IMR-90 (cell line): ENCODE results near the gene KLHL2. TPM values are rescaled to one million over a fixed set of nuclear protein-coding genes. Genes with fewer than 3 reads are reported as not detected.

Source experiments
- ATAC-seq: fragments of 200-7000 bp; cut with Tn5 transposase; 2 replicates; pipeline ENCODE4 v1.9.1; 2020; ENCODE audit warnings: low read depth, mild to moderate bottlenecking, moderate library complexity
- BruUV-seq: library from RNA; stranded (reverse); fragments of 400-500 nt; replicated peaks from 2 replicates; lab custom pipeline; 2021; lab: Mats Ljungman, UMichigan
- CTCF ChIA-PET: fragments of 300-600 bp; formaldehyde crosslinking; extraction: SDS; loops from one replicate; lab custom pipeline; 2021; ENCODE audit warnings: antibody characterized with exemption; lab: Yijun Ruan, JAX
- POLR2A ChIA-PET: fragments of 300-600 bp; sonication (Branson Sonifier 250); formaldehyde crosslinking; loops from one replicate; lab custom pipeline; 2022; ENCODE audit warnings: antibody characterized with exemption; ENCODE audit not compliant: unreplicated experiment; lab: Charles Lee
- DNase-seq: peaks from one replicate; pipeline ENCODE4 v3.0.0; 2013
- H2AFZ ChIP-seq: replicated peaks from 2 replicates; pipeline ENCODE3; 2013; ENCODE audit warnings: low read length, mild to moderate bottlenecking; ENCODE audit not compliant: poor library complexity
- H2AK5ac ChIP-seq: 2 replicates; pipeline ENCODE4 v1.6.1; 2013; ENCODE audit warnings: low read depth, low read length, inconsistent platforms
- H2AK9ac ChIP-seq: replicated peaks from 2 replicates; pipeline ENCODE3; 2013; ENCODE audit warnings: mild to moderate bottlenecking, low read depth, low read length, moderate library complexity; ENCODE audit not compliant: poor library complexity
- H2BK120ac ChIP-seq: 2 replicates; pipeline ENCODE4 v1.6.1; 2013; ENCODE audit warnings: low read depth, low read length, inconsistent platforms
- H2BK15ac ChIP-seq: 3 replicates; pipeline ENCODE4 v1.6.1; 2013; ENCODE audit warnings: low read depth, low read length, inconsistent platforms
- H2BK20ac ChIP-seq: 2 replicates; pipeline ENCODE4 v1.6.1; 2013; ENCODE audit warnings: low read depth, mild to moderate bottlenecking, inconsistent platforms, low read length, moderate library complexity
- H2BK5ac ChIP-seq: 2 replicates; pipeline ENCODE4 v1.6.1; 2013; ENCODE audit warnings: mild to moderate bottlenecking, low read depth, low read length, inconsistent platforms; ENCODE audit not compliant: poor library complexity, severe bottlenecking
- H3K14ac ChIP-seq: replicated peaks from 2 replicates; pipeline ENCODE4 v1.6.1; 2013; ENCODE audit warnings: low read depth, low read length, inconsistent platforms
- H3K18ac ChIP-seq: 2 replicates; pipeline ENCODE4 v1.6.1; 2013; ENCODE audit warnings: low read depth, low read length, control low read depth
- H3K23ac ChIP-seq: 2 replicates; pipeline ENCODE4 v1.6.1; 2013; ENCODE audit warnings: low read depth, low read length, inconsistent platforms
- H3K27ac ChIP-seq: 2 replicates; pipeline ENCODE4 v1.5.1; 2013; ENCODE audit warnings: mild to moderate bottlenecking, control low read depth, low read length; ENCODE audit not compliant: insufficient read depth
- H3K27me3 ChIP-seq: 2 replicates; pipeline ENCODE4 v1.6.1; 2013; ENCODE audit warnings: low read length; ENCODE audit not compliant: control insufficient read depth, insufficient read depth
- H3K36me3 ChIP-seq: 2 replicates; pipeline ENCODE4 v1.6.1; 2013; ENCODE audit warnings: low read length, mixed read lengths; ENCODE audit not compliant: control insufficient read depth, insufficient read depth
- H3K4ac ChIP-seq: 2 replicates; pipeline ENCODE4 v1.6.1; 2013; ENCODE audit warnings: low read depth, low read length, inconsistent platforms
- H3K4me1 ChIP-seq: 2 replicates; pipeline ENCODE4 v1.6.1; 2013; ENCODE audit warnings: low read length, mixed read lengths; ENCODE audit not compliant: control insufficient read depth, insufficient read depth
- H3K4me2 ChIP-seq: 2 replicates; pipeline ENCODE4 v1.6.1; 2013; ENCODE audit warnings: low read depth, mild to moderate bottlenecking, control low read depth, low read length, moderate library complexity
- H3K4me3 ChIP-seq: 2 replicates; pipeline ENCODE4 v1.5.1; 2013; ENCODE audit warnings: low read depth, mild to moderate bottlenecking, control low read depth, low read length, moderate library complexity; ENCODE audit not compliant: insufficient read depth
- H3K56ac ChIP-seq: 2 replicates; pipeline ENCODE4 v1.6.1; 2013; ENCODE audit warnings: low read length, inconsistent platforms; ENCODE audit not compliant: insufficient read depth; ENCODE audit errors: extremely low read depth
- H3K79me1 ChIP-seq, 2 experiments: 2 replicates each; pipeline ENCODE4 v1.6.1; 2013; ENCODE audit warnings: low read length in 2 of 2, inconsistent platforms in 1 of 2, low read depth in 1 of 2
- H3K9ac ChIP-seq: 2 replicates; pipeline ENCODE4 v1.6.1; 2013; ENCODE audit warnings: low read depth, low read length, control low read depth
- H3K9me1 ChIP-seq: 2 replicates; pipeline ENCODE4 v1.6.1; 2013; ENCODE audit warnings: low read length, inconsistent platforms; ENCODE audit not compliant: insufficient read depth
- H3K9me3 ChIP-seq: 2 replicates; pipeline ENCODE4 v1.6.1; 2013; ENCODE audit warnings: low read length; ENCODE audit not compliant: control insufficient read depth, insufficient read depth
- H4K20me1 ChIP-seq: 2 replicates; pipeline ENCODE4 v1.6.1; 2013; ENCODE audit warnings: low read length, inconsistent platforms; ENCODE audit not compliant: insufficient read depth
- H4K5ac ChIP-seq: 2 replicates; pipeline ENCODE4 v1.6.1; 2013; ENCODE audit warnings: mild to moderate bottlenecking, low read depth, low read length, control low read depth
- H4K8ac ChIP-seq, 2 experiments: 2 replicates each; pipeline ENCODE4 v1.6.1; 2013; ENCODE audit warnings: low read depth in 2 of 2, low read length in 2 of 2, control low read depth in 1 of 2, inconsistent platforms in 1 of 2
- H4K91ac ChIP-seq: 2 replicates; pipeline ENCODE4 v1.6.1; 2013; ENCODE audit warnings: low read depth, low read length, inconsistent platforms; ENCODE audit not compliant: insufficient read depth
- BHLHE40 ChIP-seq: fragments of 150-350 bp; IDR thresholded peaks from 2 replicates; pipeline ENCODE4 v1.6.1; 2016; ENCODE audit warnings: mild to moderate bottlenecking, low read depth, low read length
- CEBPB ChIP-seq: IDR thresholded peaks from 2 replicates; pipeline ENCODE4 v1.6.1; 2012; ENCODE audit warnings: low read depth, low read length, improper control_type of control experiment
- CTCF ChIP-seq: conservative IDR thresholded peaks from 2 replicates; pipeline ENCODE4 v1.5.1; 2012; ENCODE audit warnings: mild to moderate bottlenecking, low read depth, low read length, improper control_type of control experiment
- ELK1 ChIP-seq: fragments of 150-350 bp; IDR thresholded peaks from 2 replicates; pipeline ENCODE4 v1.6.1; 2016; ENCODE audit warnings: low read depth, mild to moderate bottlenecking, low read length, moderate library complexity, borderline replicate concordance
- FOS ChIP-seq: fragments of 150-350 bp; IDR thresholded peaks from 2 replicates; pipeline ENCODE4 v1.6.1; 2016; ENCODE audit warnings: low read depth, low read length
- MAFK ChIP-seq: IDR thresholded peaks from 2 replicates; pipeline ENCODE4 v1.6.1; 2012; ENCODE audit warnings: low read depth, low read length, improper control_type of control experiment
- MAZ ChIP-seq: IDR thresholded peaks from 2 replicates; pipeline ENCODE4 v1.6.1; 2012; ENCODE audit warnings: low read depth, mild to moderate bottlenecking, low read length, improper control_type of control experiment, moderate library complexity, borderline replicate concordance
- MXI1 ChIP-seq: IDR thresholded peaks from 2 replicates; pipeline ENCODE4 v1.6.1; 2012; ENCODE audit warnings: low read depth, mild to moderate bottlenecking, low read length, moderate library complexity, borderline replicate concordance
- NFE2L2 ChIP-seq: fragments of 150-350 bp; IDR thresholded peaks from 2 replicates; pipeline ENCODE4 v1.6.1; 2016; ENCODE audit warnings: low read depth, mild to moderate bottlenecking, low read length
- POLR2A ChIP-seq: IDR thresholded peaks from 2 replicates; pipeline ENCODE4 v1.6.1; 2012; ENCODE audit warnings: mild to moderate bottlenecking, low read depth, low read length
- RAD21 ChIP-seq: IDR thresholded peaks from 2 replicates; pipeline ENCODE4 v1.6.1; 2012; ENCODE audit warnings: low read length, improper control_type of control experiment
- RCOR1 ChIP-seq: IDR thresholded peaks from 2 replicates; pipeline ENCODE4 v1.6.1; 2012; ENCODE audit warnings: mild to moderate bottlenecking, low read length, improper control_type of control experiment; ENCODE audit not compliant: insufficient replicate concordance
- RFX5 ChIP-seq: IDR thresholded peaks from 2 replicates; pipeline ENCODE4 v1.8.0; 2012; ENCODE audit warnings: low read depth, mild to moderate bottlenecking, low read length, moderate library complexity
- SMC3 ChIP-seq: fragments of 150-350 bp; IDR thresholded peaks from 2 replicates; pipeline ENCODE4 v1.6.1; 2016; ENCODE audit warnings: low read depth, mild to moderate bottlenecking, antibody characterized with exemption, low read length, moderate library complexity
- USF2 ChIP-seq: fragments of 150-350 bp; IDR thresholded peaks from 2 replicates; pipeline ENCODE4 v1.6.1; 2017; ENCODE audit warnings: mild to moderate bottlenecking, antibody characterized with exemption, low read length, low read depth
- WGBS, 2 experiments: methylation state at CpG; one replicate each; pipeline versions ENCODE4 v1.1.5 to v1.1.7; 2013; ENCODE audit warnings: missing lambda C conversion rate in 2 of 2; ENCODE audit not compliant: insufficient read length in 1 of 2; ENCODE audit errors: extremely low coverage in 2 of 2; 5-methylcytosine and 5-hydroxymethylcytosine counted together
- dilution Hi-C: fragments of 300-500 bp; cut with HindIII; formaldehyde crosslinking; loops from one replicate; pipeline ENCODE4 v1.14.3; 2018; ENCODE audit warnings: low sequenced_read_pairs; ENCODE audit not compliant: unreplicated experiment
- in situ Hi-C: fragments of 300-500 bp; cut with MboI; formaldehyde crosslinking; loops from 3 replicates; pipeline ENCODE4 v1.14.3; 2019; ENCODE audit warnings: low sequenced_read_pairs, inconsistent platforms, mixed read lengths
- intact Hi-C: fragments of 100-400 bp; cut with micrococcal nuclease; formaldehyde crosslinking; loops from 2 replicates; pipeline ENCODE4 v1.10.0; 2022
- polyA plus RNA-seq, 3 experiments: library from polyadenylated mRNA; depleted of rRNA; stranded (reverse); fragments of >200 nt; gene quantifications; 2 replicates each; pipeline ENCODE4 v1.2.3, GENCODE V29; 2012; ENCODE audit warnings: low replicate concordance in 1 of 3
- total RNA-seq: library from RNA; depleted of rRNA; stranded (reverse); fragments of >200 nt; gene quantifications from 2 replicates; pipeline ENCODE4 v1.2.3, GENCODE V29; 2012

The KLHL2 gene
- total and polyA plus RNA-seq, 2 of the 4 experiments (the other 2 are of a cell fraction) = 11.0 to 12.4 TPM

- no TSS peak for BruUV-seq
- Histone ChIP-seq H3K9me3 (no peaks in the 10 kb centered on the region), H3K14ac (no peak overlapping the region), H4K5ac (no peak overlapping the region), H4K8ac (no peak overlapping the region), H3K4me3 (no peak overlapping the region), H2AK5ac (no peak overlapping the region), H3K36me3 (no peaks in the 10 kb centered on the region), H3K9me1 (no peaks in the 10 kb centered on the region), H3K79me1 (no peaks in the 10 kb centered on the region), H3K4me1 (no peaks in the 10 kb centered on the region), H4K91ac (no peak overlapping the region), H2BK15ac (no peak overlapping the region), H3K23ac (no peak overlapping the region), H2AFZ (no peak overlapping the region), H3K4me2 (no peak overlapping the region), H3K4ac (no peak overlapping the region), H3K27ac (no peak overlapping the region), H4K20me1 (no peaks in the 10 kb centered on the region), H2BK120ac (no peak overlapping the region), H3K56ac (no peak overlapping the region), H2AK9ac (no peak overlapping the region), H2BK20ac (no peak overlapping the region), H3K18ac (no peak overlapping the region), H2BK5ac (no peak overlapping the region), H3K9ac (no peak overlapping the region), H3K27me3 (no peaks in the 10 kb centered on the region)
- ChIA-PET CTCF (no interaction called here), POLR2A (no interaction called here)
- intact Hi-C loops = no loop called here
- in situ Hi-C loops = no loop called here
- dilution Hi-C loops = no loop called here
- ATAC-seq (no peak), DNase-seq (no peak)
- WGBS, 2 experiments = no CpG with 5 or more reads among the region's 3 CpGs
- TF ChIP-seq RAD21 = no peak
- no peak for TF ChIP-seq SMC3
- no peak for TF ChIP-seq POLR2A
- TF ChIP-seq RFX5 = no peak
- no peak for TF ChIP-seq NFE2L2
- no peak for TF ChIP-seq FOS
- TF ChIP-seq MXI1 = no peak
- no peak for TF ChIP-seq BHLHE40
- TF ChIP-seq USF2 = no peak
- no peak for TF ChIP-seq RCOR1
- TF ChIP-seq MAFK = no peak
- no peak for TF ChIP-seq CTCF
- TF ChIP-seq ELK1 = no peak
- TF ChIP-seq CEBPB = no peak
- no peak for TF ChIP-seq MAZ
Measured at GRCh38 chr4:165177725-165178666, 29.4 kb upstream of the KLHL2 start.
